Endothelial cell of umbilical vein (primary cell): ENCODE results near the gene ANK2. TPM values are rescaled to one million over a fixed set of nuclear protein-coding genes. Genes with fewer than 3 reads are reported as not detected.

Experiments used
- BruUV-seq: library from RNA; stranded (reverse); fragments of 400-500 nt; replicated peaks from 2 replicates; lab custom pipeline; 2021; lab: Mats Ljungman, UMichigan
- CTCF ChIA-PET: fragments of 300-600, 350-600 bp; sonication (Branson Sonifier 250); formaldehyde crosslinking; loops from one replicate; lab custom pipeline; 2021; ENCODE audit warnings: antibody characterized with exemption, inconsistent platforms; lab: Charles Lee
- POLR2A ChIA-PET: fragments of 300-600, 350-600 bp; sonication (Branson Sonifier 250); formaldehyde crosslinking; loops from one replicate; lab custom pipeline; 2021; ENCODE audit warnings: antibody characterized with exemption, inconsistent platforms; lab: Charles Lee
- DNase-seq: peaks from one replicate; pipeline ENCODE4 v3.0.0-alpha.2; 2011; ENCODE audit warnings: low read depth, low spot score
- FAIRE-seq: peaks from 2 replicates; lab custom pipeline; 2011; peaks lifted over from hg19 to GRCh38; lab: Jason Lieb, UNC
- H2AFZ ChIP-seq: 2 replicates; pipeline ENCODE4 v1.6.0; 2012; ENCODE audit warnings: low read depth, low read length, control low read depth, inconsistent platforms
- H3K27ac ChIP-seq: 2 replicates; pipeline ENCODE4 v1.5.1; 2011; ENCODE audit warnings: low read depth, mild to moderate bottlenecking, control low read depth, low read length, moderate library complexity; ENCODE audit not compliant: insufficient read depth
- H3K27me3 ChIP-seq, 2 experiments: 2 replicates each; pipeline versions ENCODE4 v1.6.0 to v1.6.1; 2011; ENCODE audit warnings: low read length in 2 of 2, mixed read lengths in 1 of 2; ENCODE audit not compliant: control insufficient read depth in 2 of 2, insufficient read depth in 2 of 2
- H3K36me3 ChIP-seq, 2 experiments: 2 replicates in 1 of 2; 3 replicates in 1 of 2; pipeline ENCODE4 v1.5.1; 2011; ENCODE audit warnings: low read length in 2 of 2, mild to moderate bottlenecking in 1 of 2, moderate library complexity in 1 of 2; ENCODE audit not compliant: control insufficient read depth in 2 of 2, insufficient read depth in 2 of 2; ENCODE audit errors: extremely low read depth in 1 of 2
- H3K4me1 ChIP-seq: 3 replicates; pipeline ENCODE4 v1.5.1; 2011; ENCODE audit warnings: mild to moderate bottlenecking, low read length; ENCODE audit not compliant: control insufficient read depth, insufficient read depth; ENCODE audit errors: extremely low read depth
- H3K4me2 ChIP-seq: 2 replicates; pipeline ENCODE4 v1.6.1; 2011; ENCODE audit warnings: low read length, control low read depth, mixed read lengths; ENCODE audit not compliant: insufficient read depth
- H3K4me3 ChIP-seq, 3 experiments: fragments of 200-600 bp in 1 of 3; sonication (generic), shearing (Covaris generic) in 1 of 3; replicated peaks in 1 of 3; 2 replicates each; pipeline ENCODE4 v1.5.1; 2011 to 2016; ENCODE audit warnings: control low read depth in 3 of 3, low read length in 3 of 3, mild to moderate bottlenecking in 2 of 3, inconsistent platforms in 1 of 3, low read depth in 1 of 3, moderate library complexity in 1 of 3; ENCODE audit not compliant: insufficient read depth in 1 of 3
- H3K79me2 ChIP-seq: 2 replicates; pipeline ENCODE4 v1.6.0; 2012; ENCODE audit warnings: low read length, inconsistent platforms; ENCODE audit not compliant: control insufficient read depth, insufficient read depth
- H3K9ac ChIP-seq: replicated peaks from 2 replicates; pipeline ENCODE3; 2011; ENCODE audit warnings: low read length, control low read depth; ENCODE audit not compliant: insufficient read depth; ENCODE audit errors: extremely low read depth
- H3K9me1 ChIP-seq: replicated peaks from 3 replicates; pipeline ENCODE4 v1.6.0; 2011; ENCODE audit warnings: mild to moderate bottlenecking, low read length; ENCODE audit not compliant: control insufficient read depth, insufficient read depth; ENCODE audit errors: extremely low read depth
- H3K9me3 ChIP-seq: replicated peaks from 2 replicates; pipeline ENCODE4 v1.5.1; 2012; ENCODE audit warnings: low read length, inconsistent platforms; ENCODE audit not compliant: control insufficient read depth, insufficient read depth
- H4K20me1 ChIP-seq: replicated peaks from 2 replicates; pipeline ENCODE3; 2011; ENCODE audit warnings: mild to moderate bottlenecking, low read length; ENCODE audit not compliant: control insufficient read depth, insufficient read depth; ENCODE audit errors: extremely low read depth
- EZH2 ChIP-seq: IDR thresholded peaks from 2 replicates; pipeline ENCODE4 v1.6.1; 2012; ENCODE audit warnings: borderline replicate concordance, low read depth, mild to moderate bottlenecking, moderate library complexity, low read length, inconsistent platforms; ENCODE audit not compliant: severe bottlenecking
- FOS ChIP-seq: IDR thresholded peaks from 2 replicates; pipeline ENCODE4 v1.6.1; 2011; ENCODE audit warnings: mild to moderate bottlenecking, low read length, moderate library complexity, borderline replicate concordance; ENCODE audit not compliant: insufficient read depth
- GATA2 ChIP-seq: IDR thresholded peaks from 2 replicates; pipeline ENCODE4 v1.7.0; 2011; ENCODE audit warnings: low read depth, mild to moderate bottlenecking, moderate library complexity, mixed read lengths, low read length; ENCODE audit not compliant: insufficient read length, insufficient read depth
- JUN ChIP-seq: IDR thresholded peaks from 2 replicates; pipeline ENCODE4 v1.6.1; 2011; ENCODE audit warnings: borderline replicate concordance, low read depth; ENCODE audit not compliant: insufficient read length, insufficient read depth
- MAX ChIP-seq: IDR thresholded peaks from 2 replicates; pipeline ENCODE4 v1.6.1; 2011; ENCODE audit not compliant: insufficient read depth, insufficient read length
- MYC ChIP-seq: IDR thresholded peaks from one replicate; pipeline ENCODE4 v1.6.1; 2011; ENCODE audit warnings: mild to moderate bottlenecking, low read depth, low read length
- POLR2A ChIP-seq: IDR thresholded peaks from 2 replicates; pipeline ENCODE4 v1.6.1; 2012; ENCODE audit warnings: low read depth, mild to moderate bottlenecking, control low read depth, low read length
- POLR2AphosphoS5 ChIP-seq: IDR thresholded peaks from 2 replicates; pipeline ENCODE4 v1.6.1; 2012; ENCODE audit warnings: low read depth, mild to moderate bottlenecking, control low read depth, low read length, moderate library complexity; ENCODE audit not compliant: insufficient read depth
- dilution Hi-C: fragments of 300-500 bp; cut with MboI; formaldehyde crosslinking; loops from one replicate; pipeline ENCODE4 v1.15.0; 2019; ENCODE audit warnings: low sequenced_read_pairs; ENCODE audit not compliant: extremely low pct_ligation_motif_present
- intact Hi-C: fragments of 100-400 bp; cut with micrococcal nuclease; formaldehyde crosslinking; loops from one replicate; pipeline ENCODE4 v1.10.0; 2022
- polyA plus RNA-seq, 4 experiments: library from polyadenylated mRNA; depleted of rRNA in 3 of 4; stranded (reverse) in 3 of 4; unstranded in 1 of 4; fragments of >200 nt; gene quantifications; 2 replicates each; pipeline versions ENCODE4 v1.2.1 to v1.2.3, GENCODE V29; 2011 to 2012; ENCODE audit warnings: missing spikeins in 1 of 4
- total RNA-seq: library from RNA; stranded (reverse); gene quantifications from 2 replicates; pipeline ENCODE4 v1.2.3, GENCODE V29; 2021
- TF ChIP-seq, protein P1 (sequence below), 2 donors: IDR thresholded peaks; 1 replicate in 1 of 2; 2 replicates in 1 of 2; pipeline ENCODE4 v1.5.1; 2011; ENCODE audit warnings: low read length in 2 of 2, mild to moderate bottlenecking in 2 of 2, moderate library complexity in 2 of 2, control low read depth in 1 of 2, inconsistent platforms in 1 of 2, low read depth in 1 of 2; ENCODE audit not compliant: insufficient read depth in 1 of 2; ENCODE audit errors: extremely low read depth in 1 of 2

The ANK2 gene
- total and polyA plus RNA-seq, 2 donors (not counting 3 experiments of a cell fraction or from before 2014, with no cell fraction given): not detected

GRCh38 chr4:113003841-113004240, 45.6 kb upstream of the ANK2 start:
- ChIA-PET POLR2A (no interaction called here), CTCF (no interaction called here)
- DNase-seq (no peak), FAIRE-seq (no peak)
- no peaks in the 10 kb centered on the region for H3K9me3 ChIP-seq
- H3K9ac ChIP-seq: no peak overlapping the region
- H3K9me1 ChIP-seq: no peaks in the 10 kb centered on the region
- intact Hi-C loops: no loop called here
- no peak overlapping the region for H3K4me2 ChIP-seq
- H4K20me1 ChIP-seq: no peaks in the 10 kb centered on the region
- no peak for TF ChIP-seq MAX
- TF ChIP-seq EZH2: no peak
- no peak for TF ChIP-seq GATA2
- TF ChIP-seq, protein P1, sequence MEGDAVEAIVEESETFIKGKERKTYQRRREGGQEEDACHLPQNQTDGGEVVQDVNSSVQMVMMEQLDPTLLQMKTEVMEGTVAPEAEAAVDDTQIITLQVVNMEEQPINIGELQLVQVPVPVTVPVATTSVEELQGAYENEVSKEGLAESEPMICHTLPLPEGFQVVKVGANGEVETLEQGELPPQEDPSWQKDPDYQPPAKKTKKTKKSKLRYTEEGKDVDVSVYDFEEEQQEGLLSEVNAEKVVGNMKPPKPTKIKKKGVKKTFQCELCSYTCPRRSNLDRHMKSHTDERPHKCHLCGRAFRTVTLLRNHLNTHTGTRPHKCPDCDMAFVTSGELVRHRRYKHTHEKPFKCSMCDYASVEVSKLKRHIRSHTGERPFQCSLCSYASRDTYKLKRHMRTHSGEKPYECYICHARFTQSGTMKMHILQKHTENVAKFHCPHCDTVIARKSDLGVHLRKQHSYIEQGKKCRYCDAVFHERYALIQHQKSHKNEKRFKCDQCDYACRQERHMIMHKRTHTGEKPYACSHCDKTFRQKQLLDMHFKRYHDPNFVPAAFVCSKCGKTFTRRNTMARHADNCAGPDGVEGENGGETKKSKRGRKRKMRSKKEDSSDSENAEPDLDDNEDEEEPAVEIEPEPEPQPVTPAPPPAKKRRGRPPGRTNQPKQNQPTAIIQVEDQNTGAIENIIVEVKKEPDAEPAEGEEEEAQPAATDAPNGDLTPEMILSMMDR (IDR thresholded peaks at IDR 0.05; ENCODE audit: extremely low read depth in 1 of 2, insufficient read depth in 1 of 2, low read depth in 1 of 2, low read length in 2 of 2): no peak
- TF ChIP-seq MYC: no peak
- TF ChIP-seq FOS: no peak
- no peak for TF ChIP-seq POLR2A
- no peak for TF ChIP-seq POLR2AphosphoS5
- no peak for TF ChIP-seq JUN
- dilution Hi-C loops: no loop called here
- no peaks in the 10 kb centered on the region for H3K27me3 ChIP-seq
- H3K36me3 ChIP-seq: no peaks in the 10 kb centered on the region
- H3K4me1 ChIP-seq: no peaks in the 10 kb centered on the region
- H3K27ac ChIP-seq: no peak overlapping the region
- no TSS peak for BruUV-seq
- H3K79me2 ChIP-seq: no peaks in the 10 kb centered on the region
- no peak overlapping the region for H3K4me3 ChIP-seq
- no peak overlapping the region for H2AFZ ChIP-seq
